HG03469 (cell line): ENCODE results near the gene FMN1.
"Not testable (repeated sequence)": the region's sequence is repeated elsewhere in the genome, so short reads cannot be mapped to it uniquely, and the experiment has no call there.

Experiments used
- ATAC-seq: cut with Tn5 transposase; IDR thresholded peaks from one replicate; pipeline ENCODE4 v1.9.1; 2021; ENCODE audit warnings: mild to moderate bottlenecking, moderate library complexity, moderate number of reproducible peaks; ENCODE audit not compliant: unreplicated experiment

The FMN1 gene

DNA sequence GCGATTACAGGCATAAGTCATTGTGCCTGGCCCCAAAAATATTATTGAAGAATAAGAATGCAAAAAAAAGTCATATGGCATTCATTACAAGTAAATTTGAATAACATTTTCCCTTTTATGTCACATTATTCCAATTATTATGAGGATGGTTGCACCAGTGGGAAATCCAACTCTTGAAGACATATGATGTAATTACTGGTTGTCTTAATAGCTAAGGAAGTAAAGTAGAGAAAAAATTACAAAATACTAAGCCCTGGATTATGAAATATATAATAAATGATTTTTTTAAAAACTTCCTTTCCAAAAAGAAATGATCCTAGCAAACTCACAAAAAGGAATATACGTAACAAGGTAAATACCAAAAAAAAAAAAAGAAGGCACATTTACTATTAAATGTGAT is 98.9 kb downstream of the FMN1 start:
- no peak for ATAC-seq

DNA sequence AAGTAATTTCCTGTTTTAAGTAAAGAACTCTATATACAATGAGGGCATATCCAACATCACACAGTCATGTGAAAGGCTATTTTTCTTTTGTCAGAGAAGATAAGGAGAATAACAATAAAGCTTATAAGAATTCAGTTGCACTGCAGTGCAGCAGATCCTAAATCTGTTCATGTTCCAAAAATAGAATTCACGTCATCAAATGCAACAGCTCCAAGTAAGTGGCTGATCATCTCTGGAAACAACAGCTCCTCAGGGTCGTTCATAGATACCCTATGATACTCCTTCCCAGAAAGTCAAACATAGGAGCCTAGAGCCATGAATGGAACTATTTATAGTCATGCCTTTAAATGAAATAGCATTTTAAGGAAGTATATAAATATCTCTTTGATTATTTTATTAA is 100.2 kb downstream of the FMN1 start:
- no peak for ATAC-seq

GRCh38 chr15:33093222-33093621 is 101.3 kb downstream of the FMN1 start:
- no peak for ATAC-seq

DNA sequence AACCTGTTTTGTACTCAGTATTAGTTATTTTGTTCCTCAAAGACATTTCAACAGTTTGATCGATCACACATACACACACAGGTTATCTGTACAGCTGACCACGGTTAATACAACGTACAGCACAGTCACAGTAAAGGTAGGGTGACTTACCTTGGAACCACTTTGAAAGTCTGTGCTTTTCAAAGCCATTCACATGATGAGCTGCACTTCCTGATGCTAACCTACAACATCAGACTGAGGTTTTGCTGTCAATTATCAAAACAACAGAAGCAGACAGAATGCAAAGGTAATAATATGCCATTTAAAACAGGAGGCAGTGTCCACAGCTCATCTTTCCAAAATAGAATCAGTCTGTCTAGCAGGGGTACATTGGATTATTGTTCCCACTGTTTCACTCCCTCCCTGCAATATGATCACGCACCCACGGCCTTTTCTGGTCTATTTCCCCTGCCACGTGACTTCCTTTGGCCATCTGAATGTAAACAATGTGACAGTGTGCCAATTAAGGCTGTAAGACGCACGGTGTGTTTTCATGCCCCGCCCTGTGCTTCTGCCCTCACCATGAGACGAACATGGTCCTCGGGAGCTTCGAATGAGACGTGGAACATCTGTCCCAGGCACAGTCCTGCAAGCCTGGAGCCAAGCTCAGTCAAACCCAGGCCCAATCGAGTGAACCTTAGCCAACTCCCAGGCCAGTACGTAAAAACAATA is 102.4 kb downstream of the FMN1 start:
- no peak for ATAC-seq

DNA sequence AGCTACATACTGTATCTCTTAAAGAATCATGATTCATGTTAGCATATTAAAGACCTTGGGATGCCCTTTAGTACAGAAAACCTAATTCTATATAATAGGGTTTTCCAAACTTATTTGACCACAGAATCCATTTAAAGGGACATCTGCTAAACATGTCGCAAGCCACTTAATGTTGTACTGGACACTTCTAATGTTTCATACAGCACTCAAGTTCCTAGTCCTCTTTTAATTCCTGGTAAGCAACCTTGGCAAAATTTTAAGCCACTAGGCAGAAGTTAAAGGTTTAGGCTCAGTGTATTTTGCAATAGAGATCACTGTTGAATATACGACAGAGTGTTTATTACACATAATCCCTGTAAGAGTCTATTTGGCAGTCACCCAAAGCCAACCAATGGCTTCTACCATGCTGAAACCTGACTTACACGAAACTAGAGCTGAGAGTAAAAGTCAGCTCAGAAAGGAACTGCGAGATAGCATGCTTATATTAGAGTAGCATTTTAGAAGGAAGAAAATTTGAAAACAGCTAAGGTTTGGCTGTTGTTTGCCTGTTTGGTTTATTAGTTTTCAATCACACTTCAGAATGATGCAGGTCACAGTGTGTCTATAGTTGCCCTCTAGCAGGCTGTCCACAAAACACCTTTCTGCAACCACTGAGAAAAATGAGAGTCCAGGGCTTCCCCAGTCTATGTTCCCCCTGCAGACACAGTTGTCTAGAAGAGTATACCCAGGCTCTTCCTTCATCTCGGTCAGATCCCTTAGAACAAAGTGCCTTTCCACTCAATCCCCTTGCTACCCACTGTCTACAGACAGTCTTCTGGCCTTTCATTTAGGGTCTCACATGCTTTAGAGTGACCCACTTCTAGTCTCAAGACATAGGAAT is 104.4 kb downstream of the FMN1 start:
- ATAC-seq = no peak

DNA sequence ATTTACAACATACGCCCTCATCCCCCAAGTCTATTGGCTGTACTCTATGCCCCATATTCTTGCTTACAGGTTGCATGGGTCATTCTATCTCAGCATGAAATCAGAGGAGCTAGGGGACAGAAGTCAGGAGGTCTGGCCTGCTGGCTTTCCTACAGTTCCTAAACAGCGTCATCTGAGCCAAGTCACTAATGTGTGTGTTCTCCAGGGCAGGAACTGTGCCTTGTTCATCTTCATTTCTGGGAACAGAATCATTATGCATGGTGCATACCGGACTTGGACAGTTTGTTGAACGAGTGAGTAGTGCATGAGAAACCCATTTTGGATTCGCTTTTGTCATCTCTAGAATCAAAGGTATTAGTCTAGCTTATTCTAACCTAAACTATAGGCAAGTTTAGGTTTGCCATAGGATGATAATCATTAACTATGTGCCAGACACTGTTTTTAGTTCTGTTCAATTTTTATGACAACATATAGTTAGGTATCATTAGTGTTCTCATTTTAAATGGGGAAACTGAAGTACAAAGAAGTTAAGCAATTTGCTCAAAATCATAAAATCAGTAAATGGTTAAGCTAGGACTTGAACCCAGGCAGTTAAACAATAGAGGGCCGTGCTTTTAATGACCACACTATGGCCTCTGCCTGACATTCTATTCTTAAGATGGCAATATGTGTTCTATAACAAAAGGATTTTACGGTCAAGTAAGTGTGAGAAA is 105.2 kb downstream of the FMN1 start:
- ATAC-seq = no peak

GRCh38 chr15:33086500-33087121 is 107.9 kb downstream of the FMN1 start:
- no peak for ATAC-seq

- ATAC-seq = no peak
Observed at GRCh38 chr15:33084661-33085060, 109.9 kb downstream of the FMN1 start.

DNA sequence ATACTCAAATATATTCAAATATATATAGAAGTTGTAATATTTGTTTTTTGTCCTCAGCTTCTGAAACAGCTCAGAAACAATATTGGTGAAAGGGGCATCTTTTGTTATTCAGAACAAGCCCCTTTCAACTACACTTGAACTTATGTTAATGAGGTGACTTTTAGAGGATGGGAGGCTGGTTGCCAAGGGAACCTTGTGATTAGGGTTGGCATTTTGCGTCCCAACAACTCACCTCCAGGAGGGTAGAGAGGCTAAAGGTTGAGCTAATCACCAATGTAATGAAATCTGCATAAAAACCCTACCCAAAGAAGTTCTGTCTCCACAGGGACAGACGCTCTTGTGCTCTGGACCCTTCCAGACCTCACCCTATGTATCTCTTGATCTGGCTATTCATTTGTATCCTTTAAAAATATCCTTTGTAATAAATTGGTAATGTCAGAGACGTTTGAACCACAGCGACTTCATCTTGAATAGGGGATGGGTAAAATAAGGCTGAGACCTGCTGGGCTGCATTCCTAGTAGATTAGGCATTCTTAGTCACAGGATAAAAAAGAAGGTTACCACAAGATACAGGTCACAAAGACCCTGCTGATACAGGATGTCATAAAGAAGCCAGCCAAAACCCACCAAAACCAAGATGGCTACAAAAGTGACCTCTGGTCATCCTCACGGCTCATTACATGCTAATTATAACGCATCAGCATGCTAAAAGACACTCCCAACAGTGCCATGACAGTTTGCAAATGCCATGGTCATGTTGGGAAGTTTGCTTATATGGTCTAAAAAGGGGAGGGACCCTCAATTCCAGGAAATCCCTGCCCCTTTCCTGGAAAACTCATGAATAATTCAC is 111.1 kb downstream of the FMN1 start:
- no peak for ATAC-seq

GRCh38 chr15:33080006-33080405 is 114.5 kb downstream of the FMN1 start:
- no peak for ATAC-seq

GRCh38 chr15:33078607-33079006 is 115.9 kb downstream of the FMN1 start:
- ATAC-seq = no peak

DNA sequence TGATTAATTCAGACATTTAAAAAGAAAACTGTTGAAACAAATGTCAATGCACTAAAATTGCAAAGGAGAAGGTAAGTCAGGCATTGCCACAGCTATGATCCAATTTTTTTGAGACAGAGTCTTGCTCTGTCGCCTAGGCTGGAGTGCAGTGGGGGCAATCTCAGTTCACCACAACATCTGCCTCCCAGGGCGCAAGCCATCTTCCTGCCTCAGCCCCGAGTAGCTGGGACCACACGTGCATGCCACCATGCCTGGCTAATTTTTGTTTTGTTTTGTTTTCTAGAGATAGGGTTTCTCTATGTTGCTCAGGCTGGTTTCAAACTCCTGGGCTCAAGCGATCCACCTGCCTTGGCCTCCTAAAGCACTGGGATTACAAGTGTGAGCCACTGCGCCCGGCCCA is 117.6 kb downstream of the FMN1 start:
- no peak for ATAC-seq

DNA sequence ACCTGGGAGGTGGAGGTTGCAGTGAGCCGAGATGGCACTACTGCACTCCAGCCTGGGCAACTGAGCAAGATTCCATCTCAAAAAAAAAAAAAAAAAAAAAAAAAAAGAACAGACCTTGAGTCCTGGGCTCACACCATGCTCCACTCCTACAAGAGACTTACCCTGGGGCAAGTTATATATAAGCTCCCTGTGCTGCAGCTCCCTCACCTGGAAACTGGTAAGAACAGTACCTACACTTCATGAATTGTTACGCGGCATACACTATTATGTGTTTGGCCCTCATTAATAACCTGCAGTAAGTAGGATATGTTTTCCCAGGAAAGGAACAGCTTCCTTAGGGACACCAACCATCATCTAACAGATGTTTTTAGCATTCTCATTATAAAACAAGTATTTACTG is 119.6 kb downstream of the FMN1 start:
- ATAC-seq = no peak

- ATAC-seq = no peak
Observed at GRCh38 chr15:33074212-33074611, 120.3 kb downstream of the FMN1 start.

GRCh38 chr15:33071451-33071850 is 123.1 kb downstream of the FMN1 start:
- ATAC-seq = no peak

DNA sequence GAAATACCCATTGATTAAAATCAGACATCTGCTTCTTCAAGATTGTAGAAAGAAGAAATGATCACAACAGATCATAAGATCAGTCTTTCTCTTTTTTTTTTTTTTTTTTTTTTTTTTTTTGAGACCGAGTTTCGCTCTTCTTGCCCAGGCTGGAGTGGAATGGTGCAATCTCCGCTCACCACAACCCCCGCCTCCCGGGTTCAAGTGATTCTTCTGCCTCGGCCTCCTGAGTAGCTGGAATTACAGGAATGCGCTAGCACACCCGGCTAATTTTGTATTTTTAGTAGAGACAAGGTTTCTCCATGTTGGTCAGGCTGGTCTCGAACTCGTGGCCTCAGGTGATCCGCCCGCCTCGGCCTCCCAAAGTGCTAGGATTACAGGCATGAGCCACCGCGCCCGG is 124.6 kb downstream of the FMN1 start:
- not testable (repeated sequence) for ATAC-seq

- ATAC-seq = no peak
Observed at GRCh38 chr15:33069161-33069560, 125.4 kb downstream of the FMN1 start.

DNA sequence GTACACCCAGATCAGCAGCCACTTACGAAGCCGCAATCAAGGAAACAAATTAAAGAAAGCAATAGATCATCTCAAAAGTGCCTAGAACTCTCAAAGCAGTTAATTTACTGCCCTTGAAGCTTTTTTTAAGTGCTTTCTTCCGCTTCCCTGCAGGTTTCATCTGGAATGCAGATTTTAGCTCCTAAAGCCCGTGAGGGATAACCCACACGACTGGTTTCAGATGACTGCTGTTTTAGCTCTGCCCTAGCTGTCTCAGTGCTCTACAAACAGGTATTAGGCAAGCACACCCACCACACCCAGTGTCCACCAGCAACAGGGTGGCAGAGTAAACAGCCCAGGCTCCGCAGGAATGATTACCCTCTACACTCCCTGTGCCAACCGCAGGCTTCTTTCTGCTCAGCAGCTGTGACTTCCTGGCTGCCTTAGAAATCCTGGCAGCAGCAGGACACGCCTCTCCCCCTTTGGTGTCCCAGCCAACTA is 126.0 kb downstream of the FMN1 start:
- ATAC-seq = no peak

DNA sequence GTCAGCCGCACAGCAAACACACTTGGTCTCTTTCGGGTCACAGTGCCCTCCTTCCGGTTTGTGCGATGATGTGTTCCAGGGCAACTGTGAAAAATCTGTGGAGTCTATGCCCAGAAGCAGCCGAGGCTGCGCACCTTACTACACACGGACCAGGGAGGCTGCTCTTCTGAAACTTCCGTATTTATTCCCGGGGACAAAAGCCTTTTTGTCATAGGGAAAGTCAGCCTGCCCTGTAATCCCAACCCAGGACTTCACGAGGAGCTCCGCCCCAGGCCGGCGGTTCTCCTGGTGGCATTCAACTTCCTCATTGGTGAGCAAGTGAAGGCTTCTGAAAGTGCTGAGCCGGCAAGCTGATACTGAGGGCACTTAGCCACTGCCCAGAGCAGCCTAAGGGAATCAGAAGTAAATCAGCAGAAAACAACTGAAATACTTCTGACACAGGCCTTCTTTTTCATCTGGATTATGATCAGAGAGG is 126.5 kb downstream of the FMN1 start:
- no peak for ATAC-seq

DNA sequence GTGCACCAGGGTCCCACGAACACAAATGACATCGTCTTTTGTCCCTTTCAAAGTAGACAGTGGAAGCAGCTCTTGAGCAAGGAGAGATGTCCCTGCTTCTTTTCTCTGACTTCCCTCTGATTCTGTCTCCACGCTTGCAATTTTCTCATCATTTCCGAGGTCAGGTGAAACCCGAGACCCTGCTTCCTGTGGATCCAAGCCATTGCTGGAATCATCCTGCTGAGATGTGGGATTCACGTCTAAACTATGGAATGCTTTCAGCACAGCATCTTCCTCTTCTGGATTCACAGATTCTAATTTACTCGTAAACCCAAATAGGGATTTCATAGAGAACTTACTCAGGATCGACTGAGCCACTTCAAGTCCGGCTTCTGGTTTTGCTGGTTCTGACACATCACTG is 127.1 kb downstream of the FMN1 start:
- no peak for ATAC-seq
